Activated gamma-delta T cell treated with anti-CD3 and anti-CD28 coated beads, Interleukin-2, amount 50 U/mL, for 16 hours (primary cell): ENCODE measurements around the gene NECAP2.
"Not testable (repeated sequence)": the region's sequence is repeated elsewhere in the genome, so short reads cannot be mapped to it uniquely, and the experiment has no call there.

Experiments used
- DNase-seq: peaks from one replicate; pipeline ENCODE4 v3.0.0-alpha.2; 2020; ENCODE audit warnings: low read depth

NECAP2 gene

DNA sequence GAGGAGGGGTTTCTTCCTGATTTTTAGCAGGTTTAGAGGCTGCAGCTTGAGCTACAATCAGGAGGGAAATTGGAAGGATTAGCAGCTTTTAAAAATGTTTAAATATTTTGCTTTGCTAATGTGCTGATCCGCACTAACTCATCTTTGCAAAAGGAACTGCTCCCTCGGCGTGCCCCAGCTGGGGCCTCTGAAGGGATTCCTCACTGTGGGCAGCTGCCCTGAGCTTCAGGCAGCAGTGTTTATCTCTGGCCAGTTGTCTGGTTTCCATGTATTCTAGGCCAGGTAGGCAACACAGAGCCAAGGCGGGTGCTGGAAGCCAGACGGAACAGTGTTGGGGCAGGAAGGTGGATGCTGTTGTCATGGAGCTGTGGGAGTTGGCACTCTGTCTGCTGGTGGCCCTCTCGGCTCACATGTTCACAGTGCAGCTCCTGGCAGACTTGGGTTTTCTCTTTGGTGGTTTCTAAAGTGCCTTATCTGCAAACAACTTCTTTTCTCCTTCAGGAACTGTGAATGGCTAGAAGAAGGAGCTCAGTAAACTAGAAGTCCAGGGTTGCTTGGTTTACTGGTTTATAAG lies 18.9 kb downstream of the NECAP2 start:
- DNase-seq, result no peak

DNA sequence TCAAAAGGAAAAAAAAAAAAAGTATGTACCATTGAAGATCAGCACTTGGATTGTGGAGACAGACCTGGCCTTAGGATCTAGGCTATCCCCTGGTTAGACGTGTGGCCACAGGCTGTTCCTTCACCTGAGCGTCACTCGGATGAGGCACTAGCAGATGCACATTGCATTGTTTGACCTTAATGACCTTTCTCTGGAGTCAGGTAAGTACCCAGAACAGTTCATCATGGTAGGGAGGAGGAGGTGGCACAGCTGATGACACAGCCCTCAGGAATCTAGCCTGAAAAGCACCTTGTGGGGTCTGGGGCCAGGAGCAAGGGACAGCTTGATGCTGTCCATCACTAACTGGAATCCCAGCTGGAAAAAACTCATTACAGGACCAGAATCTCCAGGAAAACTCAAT lies 21.2 kb downstream of the NECAP2 start:
- no peak for DNase-seq

DNA sequence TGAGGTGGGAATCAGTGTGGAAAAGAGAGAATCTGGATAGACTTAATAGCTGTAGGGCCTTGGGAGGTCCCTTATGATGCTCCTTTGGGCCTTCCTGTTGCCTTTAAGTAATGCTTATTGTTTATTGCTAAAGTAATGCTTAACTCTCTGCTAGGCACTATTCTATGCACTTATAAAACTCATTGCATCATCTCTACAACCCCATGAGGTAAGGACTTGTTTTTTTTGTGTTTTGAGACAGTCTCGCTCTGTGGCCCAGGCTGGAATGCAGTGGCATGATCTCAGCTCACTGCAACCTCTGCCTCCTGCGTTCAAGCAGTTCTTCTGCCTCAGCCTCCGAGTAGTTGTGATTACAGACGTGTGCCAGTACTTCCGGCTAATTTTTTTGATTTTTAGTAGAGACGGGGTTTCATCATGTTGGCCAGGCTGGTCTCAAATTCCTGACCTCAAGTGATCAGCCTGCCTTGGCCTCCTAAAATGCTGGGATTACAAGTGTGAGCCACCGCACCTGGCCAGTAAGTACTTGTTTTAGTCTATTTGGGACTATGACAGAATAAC lies 22.3 kb downstream of the NECAP2 start:
- no peak for DNase-seq

DNA sequence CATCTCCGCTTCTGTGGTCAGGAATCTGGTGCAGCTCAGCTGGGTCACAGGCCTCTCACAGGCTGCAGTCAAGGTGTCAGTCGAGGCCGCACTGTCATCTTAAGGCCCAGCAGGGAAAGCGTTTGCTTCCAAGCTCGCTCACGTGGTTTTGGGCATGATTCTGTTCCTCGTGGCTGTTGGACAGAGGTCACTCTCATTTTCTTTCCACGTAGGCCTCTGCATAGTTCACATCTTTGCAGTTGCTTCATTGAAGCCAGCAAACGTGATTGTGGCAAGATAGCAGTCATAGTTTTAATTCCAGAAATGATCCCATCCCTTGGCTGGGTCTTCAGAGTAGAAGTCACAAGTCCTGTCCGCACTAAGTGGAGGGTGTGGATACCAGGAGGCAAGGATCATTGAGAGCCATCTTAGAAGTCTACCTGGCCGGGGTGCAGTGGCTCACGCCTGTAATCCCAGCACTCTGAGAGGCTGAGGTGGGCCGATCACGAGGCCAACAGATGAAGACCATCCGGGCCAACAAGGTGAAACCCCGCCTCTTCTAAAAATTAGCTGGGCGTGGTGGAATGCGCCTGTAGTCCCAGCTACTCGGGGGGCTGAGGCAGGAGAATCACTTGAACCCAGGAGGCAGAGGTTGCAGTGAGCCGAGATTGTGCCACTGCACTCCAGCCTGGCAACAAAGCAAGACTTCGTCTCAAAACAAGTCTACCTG lies 24.5 kb downstream of the NECAP2 start:
- no peak for DNase-seq

DNA sequence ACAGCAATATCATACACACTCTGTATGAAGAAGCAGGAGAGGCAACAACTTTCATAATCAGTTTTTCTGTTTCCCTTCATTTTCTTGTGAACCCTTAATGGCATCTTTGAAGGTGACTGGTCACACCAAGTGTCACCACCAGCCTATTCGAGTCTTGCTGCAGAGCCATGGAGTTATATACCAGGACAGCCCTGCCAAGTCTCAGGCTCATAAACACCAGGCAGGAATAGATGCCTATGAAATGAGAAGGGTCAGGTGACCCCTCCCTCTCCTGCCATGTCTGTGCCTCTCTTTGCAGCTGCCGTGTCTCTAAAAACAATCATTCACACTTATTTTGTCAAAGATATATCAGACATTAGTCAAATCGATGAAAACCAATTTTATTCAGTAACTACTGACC lies 28.0 kb downstream of the NECAP2 start:
- no peak for DNase-seq

DNA sequence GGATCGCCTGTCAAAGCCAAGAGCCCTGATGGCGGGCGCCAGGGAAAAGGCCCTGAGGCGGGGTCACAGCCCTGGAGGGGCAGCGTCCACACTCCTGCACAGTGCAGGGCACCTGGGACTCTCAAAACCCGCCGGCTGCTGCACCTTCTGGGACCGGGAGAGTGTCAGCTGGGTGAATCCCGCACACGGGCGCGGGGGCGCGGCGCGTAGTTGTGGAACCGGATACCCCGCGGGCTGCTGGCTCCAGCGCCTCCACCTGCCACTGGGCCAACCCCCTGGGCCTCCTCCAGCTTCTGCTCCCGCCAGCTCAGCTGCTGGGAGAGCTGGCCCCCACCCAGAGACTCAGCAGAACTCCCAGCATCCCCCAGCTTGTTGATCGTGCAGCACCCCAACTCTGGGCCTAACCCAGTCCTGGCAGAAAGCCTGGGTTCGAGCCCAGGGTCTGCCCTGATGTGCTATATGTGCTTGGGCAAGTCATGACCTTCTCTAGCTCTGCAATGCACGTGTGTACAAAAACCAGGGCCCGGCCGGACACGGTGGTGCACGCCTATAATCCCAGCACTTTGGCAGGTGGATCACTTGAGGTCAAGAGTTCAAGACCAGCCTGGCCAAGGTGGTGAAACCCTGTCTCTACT lies 33.8 kb downstream of the NECAP2 start:
- DNase-seq, result no peak

DNA sequence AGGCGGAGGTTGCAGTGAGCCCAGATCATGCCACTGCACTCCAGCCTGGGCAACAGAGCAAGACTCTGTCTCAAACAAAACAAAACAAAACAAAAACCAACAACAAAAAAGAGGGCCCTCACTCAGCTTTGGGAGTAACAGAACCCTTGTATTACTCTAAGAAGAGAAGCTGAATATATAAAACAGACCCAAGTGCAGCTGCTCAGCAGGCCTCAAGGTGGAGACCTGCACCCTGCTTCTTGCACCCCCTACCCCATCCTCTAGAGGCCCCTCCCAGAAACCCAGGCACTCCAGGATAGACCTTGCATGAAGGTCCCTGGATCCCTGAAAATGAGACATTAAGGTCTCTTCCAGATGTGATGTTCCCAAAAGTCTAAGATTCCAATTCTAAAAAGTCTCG lies 34.4 kb downstream of the NECAP2 start:
- DNase-seq, result not testable (repeated sequence)

DNA sequence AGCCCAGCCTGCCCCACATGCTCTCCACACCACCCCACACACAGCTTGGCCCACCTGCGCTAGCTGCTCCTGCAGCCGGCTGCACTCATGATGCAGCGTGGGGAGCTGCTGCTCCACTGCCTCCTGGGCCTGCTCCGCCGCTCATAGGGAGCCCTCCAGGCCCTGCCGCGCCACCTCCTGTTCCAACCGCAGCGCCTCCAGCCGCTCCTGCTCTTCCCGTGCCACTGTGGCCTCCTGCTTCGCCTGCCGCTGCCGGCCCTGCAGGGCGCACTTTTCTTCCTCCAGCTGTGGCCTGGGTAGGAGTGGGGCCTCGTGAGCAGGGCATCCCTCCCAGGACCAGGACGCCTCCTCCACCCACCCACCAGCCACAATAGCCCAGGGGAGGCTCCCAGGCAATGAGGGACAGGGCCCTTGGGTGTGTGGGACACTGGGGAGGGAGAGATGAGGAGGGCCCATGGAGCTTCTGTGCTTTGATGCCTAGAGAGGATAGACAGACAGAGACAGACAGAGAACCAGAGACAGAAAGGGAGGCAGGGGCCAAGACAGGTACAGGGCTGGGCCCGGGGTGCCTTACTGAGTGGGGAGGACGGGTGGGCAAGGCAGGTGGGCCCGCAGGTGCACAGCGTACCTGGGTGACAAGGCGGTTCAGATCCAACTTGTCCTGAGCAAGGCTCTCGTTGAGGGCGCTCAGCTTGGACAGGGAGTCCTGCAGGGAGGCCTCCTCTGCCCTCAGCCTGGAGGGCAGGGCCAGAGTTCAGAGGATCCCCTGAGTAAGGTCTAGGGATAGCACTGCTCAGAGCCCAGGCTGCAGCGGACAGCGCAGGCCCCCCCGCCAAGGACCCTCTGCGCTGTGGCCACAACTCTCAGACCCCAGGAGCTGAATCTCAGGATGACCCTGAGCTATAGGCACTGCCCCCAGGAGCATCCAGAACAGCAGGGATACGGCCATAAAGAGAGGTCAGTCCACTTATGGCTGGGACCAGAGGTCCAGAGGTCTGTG lies 35.5 kb downstream of the NECAP2 start:
- not testable (repeated sequence) for DNase-seq

DNA sequence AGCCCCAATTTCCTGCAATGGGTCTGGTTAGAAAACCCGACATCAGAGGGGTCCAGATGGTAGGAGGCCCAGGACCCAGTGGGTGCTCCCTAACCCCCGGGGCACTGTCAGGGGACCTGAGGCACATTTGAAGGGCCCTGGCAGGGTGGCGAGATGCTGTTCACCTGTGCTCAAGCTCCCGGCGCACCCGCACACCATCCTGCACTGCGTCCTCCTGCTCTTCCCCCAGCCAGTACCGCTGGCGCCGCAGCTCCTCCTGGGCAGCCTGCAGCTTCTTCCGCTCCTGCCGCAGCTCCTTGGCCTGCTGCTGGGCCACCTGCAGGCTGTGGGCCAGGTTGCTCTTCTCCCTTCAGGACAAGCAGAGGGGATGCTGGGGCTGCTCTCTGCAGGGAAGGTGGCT lies 37.6 kb downstream of the NECAP2 start:
- DNase-seq, result no peak

DNA sequence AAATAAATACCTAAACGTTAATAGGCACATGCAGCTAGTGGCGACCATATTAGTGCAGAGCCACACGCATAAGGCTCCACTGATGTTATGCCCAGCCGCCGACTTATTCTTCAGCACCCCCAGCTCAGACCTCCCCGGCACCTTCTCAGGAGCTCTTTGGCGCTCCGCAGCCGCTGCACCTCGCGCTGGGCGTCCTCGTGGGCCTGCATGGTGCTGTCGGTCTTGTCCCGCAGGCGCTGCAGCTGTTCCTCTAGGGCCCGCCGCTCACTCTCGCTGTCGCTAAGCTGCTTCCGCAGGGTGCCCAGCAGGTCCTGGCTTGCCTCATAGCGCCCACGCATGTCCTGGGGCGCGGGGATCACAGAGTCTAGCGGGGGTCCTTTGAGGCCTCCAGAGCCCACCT lies 42.6 kb downstream of the NECAP2 start:
- not testable (repeated sequence) for DNase-seq

DNA sequence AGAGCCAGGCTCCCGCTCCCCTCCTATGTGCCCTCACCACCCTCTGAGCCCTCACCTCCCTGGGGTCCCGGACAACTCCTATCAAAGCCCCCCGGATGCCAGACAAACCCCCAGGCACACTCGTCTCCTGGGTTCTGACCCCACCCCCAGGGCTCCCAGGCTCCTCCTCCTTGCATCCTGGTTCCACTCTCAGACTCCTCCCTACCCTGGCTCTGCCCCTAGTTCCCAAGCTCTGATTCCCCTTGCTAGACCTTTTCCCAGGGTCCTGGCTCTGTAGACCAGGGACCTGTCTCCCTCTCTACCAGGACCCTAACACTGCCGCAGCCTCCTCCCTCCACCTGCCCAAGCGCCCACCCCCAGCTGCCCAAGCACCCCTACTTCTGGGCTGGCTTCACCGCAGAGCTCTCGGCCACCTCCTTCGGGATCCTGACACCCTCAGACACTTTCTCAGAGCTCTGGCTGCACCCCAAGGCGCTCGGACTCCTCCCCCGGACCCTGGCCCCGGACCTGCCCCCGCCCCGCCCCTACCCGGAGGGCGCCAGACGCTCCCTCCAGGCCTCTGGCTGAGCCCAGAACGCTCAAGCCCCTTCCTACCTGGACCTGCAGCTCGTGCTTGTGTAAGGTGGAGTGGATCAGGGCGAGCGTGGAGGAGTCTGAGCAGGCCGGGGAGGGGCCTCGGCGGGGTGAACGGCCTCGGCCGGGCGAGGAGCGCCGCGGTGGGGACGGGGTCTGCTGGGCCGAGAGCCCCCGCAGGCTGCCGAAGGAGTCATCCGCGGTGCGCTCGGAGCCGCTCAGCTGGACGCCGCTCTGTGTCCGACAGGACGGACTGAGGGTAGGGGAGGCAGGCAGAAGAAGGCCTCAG lies 43.3 kb downstream of the NECAP2 start:
- not testable (repeated sequence) for DNase-seq

DNA sequence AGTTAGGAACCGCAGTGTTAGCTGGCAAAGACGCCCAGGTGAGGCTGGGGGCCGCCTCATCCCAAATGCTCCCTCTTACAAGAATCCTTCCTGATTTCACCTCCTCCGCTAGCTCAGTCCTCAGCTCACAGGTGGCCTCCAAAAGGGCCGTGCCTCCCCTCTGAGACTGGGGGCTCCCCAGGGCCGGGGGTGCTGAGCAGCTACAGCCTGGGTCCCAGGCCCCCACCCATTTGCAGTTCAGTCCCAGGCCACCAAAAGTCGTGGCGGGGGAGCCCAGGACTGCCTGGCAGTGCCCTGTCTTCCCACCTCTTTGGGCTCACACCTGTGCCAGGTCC lies 43.9 kb downstream of the NECAP2 start:
- no peak for DNase-seq

DNA sequence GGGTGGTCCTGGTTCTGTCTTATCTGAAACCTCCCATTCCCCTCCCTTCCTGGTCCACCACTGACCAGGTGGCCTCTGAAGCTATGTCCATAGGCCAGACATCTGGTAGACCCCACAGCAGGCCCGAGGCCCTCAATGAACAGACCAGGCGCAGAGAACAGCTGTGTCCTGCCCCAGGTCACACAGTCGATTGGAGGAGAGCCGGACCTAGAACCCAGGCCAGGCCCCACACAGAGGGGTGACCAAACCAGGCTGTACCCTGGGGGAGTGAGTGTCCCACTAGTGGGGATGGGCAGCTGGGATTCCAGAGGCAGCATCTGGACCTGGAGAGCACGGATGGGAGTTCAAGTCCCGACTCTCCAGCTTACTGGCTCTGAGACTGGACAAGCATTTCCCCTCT lies 44.4 kb downstream of the NECAP2 start:
- DNase-seq, result no peak

DNA sequence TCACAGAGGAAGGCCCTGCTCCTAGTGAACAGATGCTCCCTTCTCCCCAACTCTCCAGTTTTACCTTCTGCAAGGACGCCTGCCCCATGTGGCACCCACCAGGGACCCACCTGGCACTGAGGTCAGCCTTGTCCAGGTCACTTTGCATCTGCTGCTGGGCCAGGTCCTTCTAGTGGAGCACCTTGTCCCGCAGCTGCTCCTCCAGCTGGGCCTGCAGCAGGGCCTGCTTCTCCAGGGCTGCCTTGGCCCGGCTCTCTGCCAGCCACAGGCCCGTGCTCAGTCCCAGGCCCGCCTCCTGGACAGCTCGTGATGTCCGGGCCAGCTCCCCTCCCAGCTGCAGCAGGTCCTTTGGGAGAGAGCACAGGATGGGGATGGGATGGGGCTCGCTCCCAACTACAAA lies 45.8 kb downstream of the NECAP2 start:
- not testable (repeated sequence) for DNase-seq

DNA sequence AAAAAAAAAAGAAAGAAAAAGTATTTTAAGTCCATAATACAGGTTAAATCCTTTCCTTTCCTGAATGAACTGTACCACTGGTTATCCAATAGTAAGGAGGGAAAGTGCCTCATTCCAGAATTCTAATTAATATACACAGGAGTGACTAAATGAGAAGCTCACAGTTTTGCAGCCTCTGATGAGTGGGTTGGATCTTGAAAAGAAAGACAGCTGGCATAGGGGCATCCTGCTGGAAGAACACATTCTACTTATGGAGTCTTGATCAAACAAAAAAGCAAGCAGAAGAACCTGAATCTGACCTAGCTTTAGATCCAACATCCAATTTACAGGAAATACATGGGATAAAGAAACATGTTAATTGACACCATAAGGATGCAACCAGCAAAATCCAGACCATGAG lies 46.5 kb downstream of the NECAP2 start:
- DNase-seq, result not testable (repeated sequence)

DNA sequence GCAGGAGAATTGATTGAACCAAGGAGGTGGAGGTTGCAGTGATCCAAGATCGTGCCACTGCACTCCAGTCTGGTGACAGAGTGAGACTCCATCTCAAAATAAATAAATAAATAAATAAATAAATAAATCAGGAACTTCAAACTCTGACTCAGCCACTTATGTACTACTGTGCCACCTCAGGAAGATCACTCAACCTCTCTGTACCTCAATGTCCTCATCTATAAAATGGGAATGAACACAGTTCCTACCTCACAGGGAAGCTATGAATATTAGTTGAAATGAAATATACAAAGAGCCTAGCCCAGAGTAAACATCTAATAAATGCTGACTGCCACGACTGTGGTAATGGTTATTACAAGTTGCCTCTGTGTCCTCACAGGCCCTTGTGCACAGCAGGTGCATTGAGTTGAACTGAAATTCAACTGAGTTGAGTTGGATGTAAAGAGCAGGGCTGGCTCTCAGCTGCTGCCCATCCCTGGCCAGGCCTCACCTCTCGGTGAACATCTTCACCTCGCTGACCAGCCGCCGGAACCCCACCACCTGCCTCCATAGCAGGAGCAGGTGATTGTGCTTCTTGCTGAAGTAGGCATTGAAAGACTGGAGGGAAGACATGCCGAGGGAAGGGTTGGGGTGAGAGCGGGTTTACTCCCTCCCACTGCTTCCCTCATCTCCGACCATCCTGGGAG lies 48.8 kb downstream of the NECAP2 start:
- DNase-seq, result not testable (repeated sequence)

DNA sequence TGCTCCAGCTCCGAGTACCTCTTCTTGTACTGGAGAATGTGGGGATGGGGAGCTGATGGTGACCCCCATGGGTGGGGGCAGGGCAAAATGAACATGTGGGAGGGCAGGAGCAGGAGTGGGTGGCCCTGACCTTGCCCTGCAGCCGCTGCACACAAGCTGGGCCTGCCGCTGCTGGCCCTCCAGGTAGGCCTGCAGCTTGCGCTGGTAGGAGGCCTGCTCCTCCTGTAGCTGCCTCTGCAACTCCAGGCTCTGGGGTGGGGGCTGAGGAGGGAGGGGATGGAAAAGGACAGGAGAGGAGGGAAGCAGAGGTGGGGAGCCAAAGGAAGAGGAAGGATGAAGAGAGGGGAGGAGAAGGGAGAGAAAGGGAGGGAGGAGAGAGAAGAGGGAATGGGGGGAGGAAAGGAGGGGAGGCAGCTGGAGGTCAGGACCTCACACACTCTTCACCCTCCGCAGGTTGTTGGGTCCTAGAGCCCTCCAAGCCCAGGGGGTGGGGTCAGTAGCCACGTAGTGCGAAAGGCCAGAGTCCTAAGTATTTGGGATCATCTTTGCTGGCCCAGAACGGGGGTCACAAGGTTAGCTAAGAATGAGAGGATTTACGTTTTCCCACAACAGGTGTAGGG lies 50.6 kb downstream of the NECAP2 start:
- DNase-seq, result no peak

DNA sequence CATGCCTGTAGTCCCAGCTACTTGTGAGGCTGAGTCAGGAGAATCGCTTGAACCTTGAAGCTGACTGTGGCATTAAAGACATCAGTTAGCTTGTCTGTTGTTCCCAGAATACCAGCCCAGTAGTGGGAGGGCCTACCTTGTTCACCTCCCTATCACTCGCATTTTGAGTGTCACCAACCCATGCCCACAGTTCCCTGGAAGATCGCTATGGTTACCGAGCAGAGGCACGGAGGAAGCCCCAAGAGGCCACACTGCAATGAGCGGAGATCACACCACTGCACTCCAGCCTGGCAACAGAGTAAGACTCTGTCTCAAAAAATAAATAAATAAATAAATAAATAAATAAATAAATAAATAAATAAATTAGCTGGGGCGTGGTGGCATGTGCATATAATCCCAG lies 52.4 kb downstream of the NECAP2 start:
- DNase-seq, result not testable (repeated sequence)

DNA sequence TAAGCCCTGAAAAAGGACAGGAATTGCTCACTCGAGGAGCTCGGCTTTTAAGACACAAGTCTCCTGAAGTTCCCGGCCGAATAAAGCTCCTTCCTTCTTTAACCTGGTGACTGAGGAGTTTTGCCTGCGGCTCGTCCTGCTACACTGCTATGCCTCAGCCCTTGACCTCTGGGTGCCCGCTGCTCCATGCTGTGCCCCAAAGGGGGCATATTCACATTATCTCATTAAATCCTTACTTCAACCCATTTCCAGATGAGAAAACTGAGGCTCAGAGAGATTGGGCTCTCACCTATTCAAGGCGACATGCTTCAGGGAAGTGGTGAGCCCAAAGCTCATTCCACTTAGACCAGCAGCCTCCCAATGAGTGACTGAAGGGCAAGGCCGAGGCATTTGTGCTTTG lies 53.2 kb downstream of the NECAP2 start:
- not testable (repeated sequence) for DNase-seq

DNA sequence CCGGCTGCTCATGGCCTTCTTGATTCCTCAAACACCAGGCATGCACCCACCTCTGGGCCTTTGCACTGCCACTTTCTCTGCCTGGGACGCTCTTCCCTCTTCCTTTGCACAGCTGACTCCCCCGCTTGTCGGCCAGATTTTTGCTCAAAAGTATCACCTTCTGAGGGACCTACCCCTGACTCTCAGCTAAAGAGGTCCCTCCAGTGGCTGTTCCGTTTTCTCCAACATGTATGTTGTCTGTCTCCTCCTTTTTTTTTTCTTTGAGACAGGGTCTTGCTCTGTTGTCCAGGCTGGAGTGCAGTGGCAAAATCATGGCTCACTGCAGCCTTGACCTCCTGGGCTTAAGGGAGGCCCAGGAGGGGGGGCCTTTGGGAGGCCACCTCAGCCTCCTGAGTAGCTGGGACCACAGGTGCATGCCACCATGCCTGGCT lies 57.0 kb downstream of the NECAP2 start:
- not testable (repeated sequence) for DNase-seq
